ENCODE measurements around the gene FAM222A. TPM values are rescaled to one million over a fixed set of nuclear protein-coding genes. Genes with fewer than 3 reads are reported as not detected.
A peak's percentile ranks its signal among the peaks of the same experiment; 100 is the strongest.

Gene FAM222A
- total RNA-seq, 2 donors from 2014 or later = 21.6 to 24.4 TPM

GRCh38 chr12:109765446-109765810 is 51.8 kb downstream of the FAM222A start:
- Mint-ChIP-seq H3K27me3 (ENCODE audit: insufficient read depth) (no peaks in the 10 kb centered on the region), H3K4me1 (peaks cover 2% of the 10 kb centered on the region), H3K4me3 (no peak overlapping the region), H3K9me3 (peaks cover 6% of the 10 kb centered on the region), H3K36me3 (ENCODE audit: low read depth) (peaks cover 22% of the 10 kb centered on the region), H3K27ac (no peak overlapping the region)
- no peaks in the 10 kb centered on the region for H3K9me3 ChIP-seq (ENCODE audit: control insufficient read depth, low read length)
- H3K27me3 ChIP-seq (ENCODE audit: control insufficient read depth, insufficient read depth, low read length, poor library complexity, severe bottlenecking) = no peaks in the 10 kb centered on the region
- peaks cover 22% of the 10 kb centered on the region for H3K36me3 ChIP-seq (ENCODE audit: control insufficient read depth, insufficient read depth, low read length)
- no peak for DNase-seq
- no peak overlapping the region for H3K4me3 ChIP-seq (ENCODE audit: low read length)
- TF ChIP-seq, protein P1, sequence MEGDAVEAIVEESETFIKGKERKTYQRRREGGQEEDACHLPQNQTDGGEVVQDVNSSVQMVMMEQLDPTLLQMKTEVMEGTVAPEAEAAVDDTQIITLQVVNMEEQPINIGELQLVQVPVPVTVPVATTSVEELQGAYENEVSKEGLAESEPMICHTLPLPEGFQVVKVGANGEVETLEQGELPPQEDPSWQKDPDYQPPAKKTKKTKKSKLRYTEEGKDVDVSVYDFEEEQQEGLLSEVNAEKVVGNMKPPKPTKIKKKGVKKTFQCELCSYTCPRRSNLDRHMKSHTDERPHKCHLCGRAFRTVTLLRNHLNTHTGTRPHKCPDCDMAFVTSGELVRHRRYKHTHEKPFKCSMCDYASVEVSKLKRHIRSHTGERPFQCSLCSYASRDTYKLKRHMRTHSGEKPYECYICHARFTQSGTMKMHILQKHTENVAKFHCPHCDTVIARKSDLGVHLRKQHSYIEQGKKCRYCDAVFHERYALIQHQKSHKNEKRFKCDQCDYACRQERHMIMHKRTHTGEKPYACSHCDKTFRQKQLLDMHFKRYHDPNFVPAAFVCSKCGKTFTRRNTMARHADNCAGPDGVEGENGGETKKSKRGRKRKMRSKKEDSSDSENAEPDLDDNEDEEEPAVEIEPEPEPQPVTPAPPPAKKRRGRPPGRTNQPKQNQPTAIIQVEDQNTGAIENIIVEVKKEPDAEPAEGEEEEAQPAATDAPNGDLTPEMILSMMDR (conservative IDR thresholded peaks at IDR 0.05) = no peak
- no peaks in the 10 kb centered on the region for H3K4me1 ChIP-seq (ENCODE audit: control insufficient read depth, insufficient read depth, low read length)
- no peak overlapping the region for H3K27ac ChIP-seq (ENCODE audit: low read depth, low read length)
- H3K9ac ChIP-seq (ENCODE audit: extremely low read depth, low read length, poor library complexity, severe bottlenecking) = no peak overlapping the region
- 91 to 97% methylated on average over 6 of the region's 6 CpGs for WGBS, 2 experiments (ENCODE audit: insufficient coverage in 1 of 2, insufficient read length in 1 of 2)

GRCh38 chr12:109766251-109766778 is 52.7 kb downstream of the FAM222A start:
- peaks cover 2% of the 10 kb centered on the region for H3K4me1 Mint-ChIP-seq
- H3K27ac Mint-ChIP-seq = no peak overlapping the region
- Histone ChIP-seq H3K4me3 (ENCODE audit: low read length) (no peak overlapping the region), H3K27me3 (ENCODE audit: control insufficient read depth, insufficient read depth, low read length, poor library complexity, severe bottlenecking) (no peaks in the 10 kb centered on the region), H3K4me1 (ENCODE audit: control insufficient read depth, insufficient read depth, low read length) (no peaks in the 10 kb centered on the region), H3K36me3 (ENCODE audit: control insufficient read depth, insufficient read depth, low read length) (peaks cover 14% of the 10 kb centered on the region), H3K27ac (ENCODE audit: low read depth, low read length) (no peak overlapping the region), H3K9me3 (ENCODE audit: control insufficient read depth, low read length) (no peaks in the 10 kb centered on the region), H3K9ac (ENCODE audit: extremely low read depth, low read length, poor library complexity, severe bottlenecking) (no peak overlapping the region)
- peak; percentile 65 for DNase-seq
- H3K9me3 Mint-ChIP-seq = peaks cover 6% of the 10 kb centered on the region
- 86 to 91% methylated on average over 10 to 12 of the region's 12 CpGs for WGBS, 2 experiments (ENCODE audit: insufficient coverage in 1 of 2, insufficient read length in 1 of 2)
- no peaks in the 10 kb centered on the region for H3K27me3 Mint-ChIP-seq (ENCODE audit: insufficient read depth)
- TF ChIP-seq, protein P1 (conservative IDR thresholded peaks at IDR 0.05) = no peak
- H3K36me3 Mint-ChIP-seq (ENCODE audit: low read depth) = peaks cover 27% of the 10 kb centered on the region
- no peak overlapping the region for H3K4me3 Mint-ChIP-seq

DNA sequence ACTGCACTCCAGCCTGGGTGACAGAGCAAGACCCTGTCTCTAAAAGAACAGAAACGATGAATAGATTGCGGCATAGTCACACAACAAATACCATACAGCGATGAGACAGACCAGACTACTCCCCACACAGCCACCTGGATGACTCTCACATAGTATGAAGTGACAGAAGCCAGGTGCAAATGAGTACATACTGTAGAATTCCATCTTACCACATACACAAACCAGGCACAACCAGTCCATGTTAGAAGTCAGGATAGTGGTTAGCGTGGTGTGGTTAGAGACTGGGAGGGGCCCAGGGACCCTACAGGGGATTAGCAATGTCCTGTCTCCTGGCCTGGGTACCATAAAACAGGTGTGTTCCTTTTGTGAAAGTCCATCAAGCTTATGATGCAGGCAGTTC is 53.8 kb downstream of the FAM222A start:
- DNase-seq = peak; percentile 23
- H3K27ac ChIP-seq (ENCODE audit: low read depth, low read length) = no peak overlapping the region
- TF ChIP-seq, protein P1 (conservative IDR thresholded peaks at IDR 0.05) = no peak
- H3K9ac ChIP-seq (ENCODE audit: extremely low read depth, low read length, poor library complexity, severe bottlenecking) = no peak overlapping the region
- peaks cover 6% of the 10 kb centered on the region for H3K9me3 Mint-ChIP-seq
- H3K4me3 Mint-ChIP-seq = no peak overlapping the region
- peaks cover 14% of the 10 kb centered on the region for H3K36me3 ChIP-seq (ENCODE audit: control insufficient read depth, insufficient read depth, low read length)
- no peaks in the 10 kb centered on the region for H3K4me1 ChIP-seq (ENCODE audit: control insufficient read depth, insufficient read depth, low read length)
- no peak overlapping the region for H3K4me3 ChIP-seq (ENCODE audit: low read length)
- H3K27me3 ChIP-seq (ENCODE audit: control insufficient read depth, insufficient read depth, low read length, poor library complexity, severe bottlenecking) = no peaks in the 10 kb centered on the region
- H3K27me3 Mint-ChIP-seq (ENCODE audit: insufficient read depth) = no peaks in the 10 kb centered on the region
- no peak overlapping the region for H3K27ac Mint-ChIP-seq
- 100% methylated on average over 1 to 4 of the region's 4 CpGs for WGBS, 2 experiments (ENCODE audit: insufficient coverage in 1 of 2, insufficient read length in 1 of 2)
- H3K9me3 ChIP-seq (ENCODE audit: control insufficient read depth, low read length) = no peaks in the 10 kb centered on the region
- peaks cover 20% of the 10 kb centered on the region for H3K36me3 Mint-ChIP-seq (ENCODE audit: low read depth)
- peaks cover 2% of the 10 kb centered on the region for H3K4me1 Mint-ChIP-seq
